Omental fat pad (tissue), 4 donors: ENCODE data around the gene GTF2IRD2. TPM values are rescaled to one million over a fixed set of nuclear protein-coding genes. Genes with fewer than 3 reads are reported as not detected.

Experiments
- small RNA-seq: library from RNA; depleted of rRNA; stranded (forward); fragments of <200 nt; gene quantifications from one replicate; pipeline ENCODE3, GENCODE V24; 2016
- total RNA-seq, 4 donors: library from RNA; depleted of rRNA; stranded (reverse); fragments of >200 nt; gene quantifications; one replicate each; pipeline ENCODE4 v1.1.0, GENCODE V29; 2016

GTF2IRD2 gene
- total RNA-seq, 4 donors from 2014 or later = 8.1 to 32.6 (median 9.4) TPM

Small RNA genes within 50 kb of the gene (small RNA-seq; reads per million reads assigned to genes)
- gene RF00019 = not detected

Other genes with a start within 250 kb of the GTF2IRD2 start
- gene GTF2I, start 193.9 kb downstream of the GTF2IRD2 start, total RNA-seq = 100 to 1,000 TPM; 119 to 178 (median 138) TPM
- gene NCF1, start 77.6 kb downstream of the GTF2IRD2 start, total RNA-seq = 10 to 100 TPM in 1 of 4 donors, 1 to 10 TPM in 3; 1.6 to 55.3 (median 2.8) TPM
- gene CASTOR2, start 113.1 kb upstream of the GTF2IRD2 start, total RNA-seq = 10 to 100 TPM in 2 of 4 donors, 1 to 10 TPM in 2; 7.7 to 22.7 (median 14.3) TPM
- 10 to 100 TPM; 37.0 to 45.7 (median 40.1) TPM for gene RCC1L, start 222.2 kb upstream of the GTF2IRD2 start, total RNA-seq
- gene GTF2IRD2B, start 241.0 kb upstream of the GTF2IRD2 start, total RNA-seq = 10 to 100 TPM; 36.0 to 45.9 (median 40.9) TPM